ENCODE measurements around the gene TEX28. TPM values are rescaled to one million over a fixed set of nuclear protein-coding genes. Genes with fewer than 3 reads are reported as not detected.

Gene TEX28
- total RNA-seq, 1 experiment from 2014 or later = not detected

GRCh38 chrX:154309041-154309775 lies 14.3 kb upstream of the TEX28 start:
- intact Hi-C loops (cut with micrococcal nuclease; ENCODE audit: unreplicated experiment) = no loop called here

GRCh38 chrX:154308108-154308946 lies 13.4 kb upstream of the TEX28 start:
- intact Hi-C loops (cut with micrococcal nuclease; ENCODE audit: unreplicated experiment) = no loop called here
- H3K4me3 ChIP-seq (ENCODE audit: low read depth, low read length, poor library complexity, severe bottlenecking) = no peak overlapping the region
- no peaks in the 10 kb centered on the region for H3K27me3 ChIP-seq (replicated peaks; ENCODE audit: insufficient read depth, low read depth, low read length, poor library complexity)
- H3K27ac ChIP-seq (ENCODE audit: low read depth, low read length, poor library complexity, severe bottlenecking) = no peak overlapping the region
- CTCF ChIA-PET = interaction anchor here (0.8 kb wide), 1 partner anchor 173 kb away, joined by 3 read pairs; no protein-coding TSS in a partner anchor
- POLR2A ChIA-PET (ENCODE audit: low non-redundant PET) = no interaction called here
- no peaks in the 10 kb centered on the region for H3K4me1 ChIP-seq (ENCODE audit: insufficient read depth, low read length, poor library complexity, severe bottlenecking)
- no peaks in the 10 kb centered on the region for H3K9me3 ChIP-seq (ENCODE audit: low read depth, low read length, poor library complexity, severe bottlenecking)
- H3K36me3 ChIP-seq (ENCODE audit: insufficient read depth, low read length, poor library complexity, severe bottlenecking) = no peaks in the 10 kb centered on the region
- peak; percentile 69 for DNase-seq (ENCODE audit: low spot score)
- no TSS peak for BruUV-seq (replicated peaks)
- peak; percentile 83 for TF ChIP-seq CTCF (conservative IDR thresholded peaks at IDR 0.05; ENCODE audit: low read depth, low read length)
- no peak for TF ChIP-seq EZH2 (IDR thresholded peaks at IDR 0.05; ENCODE audit: borderline replicate concordance, low read depth, low read length, poor library complexity, severe bottlenecking)

More at GRCh38 chrX:154309041-154309775, 14.3 kb upstream of the TEX28 start:
- no peak overlapping the region for H3K27ac ChIP-seq (ENCODE audit: low read depth, low read length, poor library complexity, severe bottlenecking)
- no peak for TF ChIP-seq EZH2 (IDR thresholded peaks at IDR 0.05; ENCODE audit: borderline replicate concordance, low read depth, low read length, poor library complexity, severe bottlenecking)
- CTCF ChIA-PET = interaction anchor here (0.8 kb wide), 1 partner anchor 174 kb away, joined by 3 read pairs; no protein-coding TSS in a partner anchor
- no TSS peak for BruUV-seq (replicated peaks)
- H3K9me3 ChIP-seq (ENCODE audit: low read depth, low read length, poor library complexity, severe bottlenecking) = no peaks in the 10 kb centered on the region
- POLR2A ChIA-PET (ENCODE audit: low non-redundant PET) = no interaction called here
- DNase-seq (ENCODE audit: low spot score) = no peak
- no peaks in the 10 kb centered on the region for H3K27me3 ChIP-seq (replicated peaks; ENCODE audit: insufficient read depth, low read depth, low read length, poor library complexity)
- no peaks in the 10 kb centered on the region for H3K36me3 ChIP-seq (ENCODE audit: insufficient read depth, low read length, poor library complexity, severe bottlenecking)
- no peaks in the 10 kb centered on the region for H3K4me1 ChIP-seq (ENCODE audit: insufficient read depth, low read length, poor library complexity, severe bottlenecking)
- H3K4me3 ChIP-seq (ENCODE audit: low read depth, low read length, poor library complexity, severe bottlenecking) = no peak overlapping the region

GRCh38 chrX:154307202-154307601 lies 12.3 kb upstream of the TEX28 start:
- CTCF ChIA-PET = interaction anchor here (1.1 kb wide), 1 partner anchor 9 kb away, joined by 3 read pairs; no protein-coding TSS in a partner anchor
- no peak for DNase-seq (ENCODE audit: low spot score)

More at GRCh38 chrX:154307202-154307601, 12.3 kb upstream of the TEX28 start:
- Histone ChIP-seq H3K4me1 (ENCODE audit: insufficient read depth, low read length, poor library complexity, severe bottlenecking) (no peaks in the 10 kb centered on the region), H3K27me3 (replicated peaks; ENCODE audit: insufficient read depth, low read depth, low read length, poor library complexity) (no peaks in the 10 kb centered on the region), H3K36me3 (ENCODE audit: insufficient read depth, low read length, poor library complexity, severe bottlenecking) (no peaks in the 10 kb centered on the region), H3K4me3 (ENCODE audit: low read depth, low read length, poor library complexity, severe bottlenecking) (no peak overlapping the region), H3K27ac (ENCODE audit: low read depth, low read length, poor library complexity, severe bottlenecking) (no peak overlapping the region), H3K9me3 (ENCODE audit: low read depth, low read length, poor library complexity, severe bottlenecking) (no peaks in the 10 kb centered on the region)
- intact Hi-C loops (cut with micrococcal nuclease; ENCODE audit: unreplicated experiment) = no loop called here
- POLR2A ChIA-PET (ENCODE audit: low non-redundant PET) = no interaction called here
- no peak for TF ChIP-seq CTCF (conservative IDR thresholded peaks at IDR 0.05; ENCODE audit: low read depth, low read length)
- no peak for TF ChIP-seq EZH2 (IDR thresholded peaks at IDR 0.05; ENCODE audit: borderline replicate concordance, low read depth, low read length, poor library complexity, severe bottlenecking)
- BruUV-seq (replicated peaks) = no TSS peak
